Prostate gland (tissue), 2 donors: ENCODE results near the gene LONP2.

ENCODE experiments used
- CTCF ChIP-seq, 4 experiments: fragments of 200-600 bp in 2 of 4; fragments of 450-650 bp in 2 of 4; sonication (generic) in 2 of 4; IDR thresholded peaks; 1 replicate in 3 of 4; 2 replicates in 1 of 4; pipeline ENCODE4 v1.5.1; 2016 to 2019; ENCODE audit warnings: antibody characterized with exemption in 4 of 4, mild to moderate bottlenecking in 2 of 4, moderate library complexity in 2 of 4
- POLR2A ChIP-seq: fragments of 450-650 bp; IDR thresholded peaks from one replicate; pipeline ENCODE4 v1.6.1; 2016; ENCODE audit warnings: antibody characterized with exemption, mild to moderate bottlenecking
- POLR2AphosphoS5 ChIP-seq: sonication (generic); formaldehyde crosslinking; IDR thresholded peaks from one replicate; pipeline ENCODE4 v1.6.1; 2017; ENCODE audit warnings: antibody characterized with exemption

- TF ChIP-seq CTCF (IDR thresholded peaks at IDR 0.05) (peak in 3 of 4 experiments; percentile 15 to 35 (median 26)), POLR2AphosphoS5 (no peak), POLR2A (no peak)
Measured at GRCh38 chr16:48231727-48232492, 12.2 kb upstream of the LONP2 start.
